Prostate gland (tissue), 2 donors: Measurements from ENCODE around the gene GPATCH4.

ENCODE experiments used
- CTCF ChIP-seq, 4 experiments: fragments of 200-600 bp in 2 of 4; fragments of 450-650 bp in 2 of 4; sonication (generic) in 2 of 4; IDR thresholded peaks; 1 replicate in 3 of 4; 2 replicates in 1 of 4; pipeline ENCODE4 v1.5.1; 2016 to 2019; ENCODE audit warnings: antibody characterized with exemption in 4 of 4, mild to moderate bottlenecking in 2 of 4, moderate library complexity in 2 of 4
- POLR2A ChIP-seq: fragments of 450-650 bp; IDR thresholded peaks from one replicate; pipeline ENCODE4 v1.6.1; 2016; ENCODE audit warnings: antibody characterized with exemption, mild to moderate bottlenecking
- POLR2AphosphoS5 ChIP-seq: sonication (generic); formaldehyde crosslinking; IDR thresholded peaks from one replicate; pipeline ENCODE4 v1.6.1; 2017; ENCODE audit warnings: antibody characterized with exemption

DNA sequence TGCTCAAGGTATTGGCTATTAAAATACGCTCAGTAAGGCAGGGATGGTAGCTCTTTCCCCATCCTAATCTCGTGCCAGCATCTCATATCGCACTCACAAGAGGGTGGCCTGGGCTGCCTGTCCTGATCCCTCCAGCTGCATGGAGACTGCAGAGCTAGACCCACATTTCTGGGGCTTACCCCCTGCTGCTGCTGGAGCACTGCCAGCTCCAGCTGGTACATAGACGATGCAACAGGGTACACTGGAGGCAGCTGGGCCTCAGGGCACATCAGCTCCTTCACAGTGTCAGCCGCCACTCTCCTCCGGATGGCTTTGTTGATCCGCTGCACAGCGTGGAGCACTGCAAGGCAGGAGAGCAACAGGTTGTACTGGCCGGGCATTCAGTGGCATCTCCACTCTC lies 44.9 kb downstream of the GPATCH4 start:
- TF ChIP-seq CTCF (IDR thresholded peaks at IDR 0.05) (no peak), POLR2A (no peak), POLR2AphosphoS5 (no peak)
